ENCODE results near the gene CNPY4.
"Not testable (repeated sequence)": the region's sequence is repeated elsewhere in the genome, so short reads cannot be mapped to it uniquely, and the experiment has no call there.

CNPY4 gene

DNA sequence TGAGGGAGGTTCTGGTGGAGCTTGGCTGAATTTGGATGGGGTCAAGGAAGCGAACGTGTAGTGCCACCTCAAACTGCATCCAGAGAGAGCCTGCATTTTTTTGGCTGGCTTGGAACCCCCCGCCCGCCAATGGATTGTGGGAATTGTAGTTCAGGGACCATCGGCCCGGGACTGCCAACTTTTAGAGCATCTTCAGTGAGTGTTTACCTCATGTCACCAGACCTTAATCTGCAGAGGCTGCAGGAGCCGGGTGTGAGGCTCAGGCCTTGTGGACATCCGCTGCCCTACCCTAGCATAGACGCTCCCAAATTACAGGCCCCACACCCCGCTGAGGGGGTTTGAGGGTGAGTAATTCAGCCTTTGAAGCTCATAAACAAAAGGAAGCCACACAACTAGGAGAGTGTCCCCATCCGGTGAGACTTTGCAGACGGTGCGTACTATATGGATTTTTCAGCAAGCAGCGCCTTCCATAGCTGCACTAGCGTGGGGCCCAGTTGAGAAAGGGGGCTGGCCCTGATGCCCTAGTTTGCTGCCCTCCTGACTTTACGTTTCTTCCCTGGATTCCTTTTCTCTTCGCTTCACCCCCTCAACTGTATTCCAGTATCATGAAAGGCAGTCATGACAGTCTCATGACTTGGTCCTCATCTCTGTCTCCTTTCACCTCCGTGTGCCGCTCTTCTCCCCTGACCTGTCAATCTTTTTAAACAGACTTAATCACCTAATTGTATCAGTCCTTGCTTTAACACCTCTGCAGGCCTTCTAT, 717 bp downstream of the CNPY4 start:
- DNase-seq, result peak; percentile 17 to 28

DNA sequence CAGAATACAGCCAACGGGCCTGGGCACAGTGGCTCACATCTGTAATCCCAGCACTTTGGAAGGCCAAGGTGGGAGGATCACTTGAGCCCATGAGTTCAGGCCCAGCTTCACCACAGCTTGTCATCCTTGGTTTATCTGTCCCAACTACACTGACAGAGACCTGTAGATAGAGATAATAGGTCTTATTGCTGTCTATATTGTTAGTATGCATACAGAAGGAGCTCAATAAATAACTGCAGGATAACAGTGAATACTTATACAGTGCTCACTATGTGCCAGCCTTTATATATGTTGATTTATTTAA, 1.3 kb downstream of the CNPY4 start:
- DNase-seq, result no peak

DNA sequence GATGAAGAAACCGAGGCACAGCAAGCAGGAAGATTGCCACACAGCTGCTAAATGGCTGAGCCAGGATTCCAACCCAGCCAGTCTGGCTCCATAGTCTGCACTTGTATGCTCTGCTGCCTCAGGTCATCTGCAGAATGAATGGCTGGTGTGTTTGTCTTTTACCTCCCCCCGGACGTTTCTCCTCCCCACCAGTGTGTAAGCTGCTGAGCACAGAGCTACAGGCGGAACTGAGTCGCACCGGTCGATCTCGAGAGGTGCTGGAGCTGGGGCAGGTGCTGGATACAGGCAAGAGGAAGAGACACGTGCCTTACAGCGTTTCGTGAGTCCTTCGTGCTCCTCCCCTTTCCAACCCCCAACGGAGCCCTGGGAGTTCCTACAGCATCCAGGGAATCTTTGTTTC, 2.6 kb downstream of the CNPY4 start:
- no peak for DNase-seq

DNA sequence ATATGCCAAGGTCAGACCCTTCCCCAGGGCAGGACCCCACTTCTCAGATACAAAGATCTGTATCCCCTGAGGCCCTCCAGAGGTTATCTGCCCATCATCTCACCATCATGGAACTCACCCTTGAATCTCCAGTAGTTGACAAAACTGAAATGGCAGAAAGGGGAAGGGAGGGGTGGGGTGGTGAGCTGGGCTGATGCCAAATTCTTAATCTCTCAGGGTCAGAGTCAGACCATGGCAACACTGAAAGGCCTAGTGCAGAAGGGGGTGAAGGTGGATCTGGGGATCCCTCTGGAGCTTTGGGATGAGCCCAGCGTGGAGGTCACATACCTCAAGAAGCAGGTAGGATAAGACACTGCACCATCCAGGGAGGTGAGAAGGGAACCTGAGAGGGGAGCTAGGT, 3.1 kb downstream of the CNPY4 start:
- DNase-seq, result no peak

DNA sequence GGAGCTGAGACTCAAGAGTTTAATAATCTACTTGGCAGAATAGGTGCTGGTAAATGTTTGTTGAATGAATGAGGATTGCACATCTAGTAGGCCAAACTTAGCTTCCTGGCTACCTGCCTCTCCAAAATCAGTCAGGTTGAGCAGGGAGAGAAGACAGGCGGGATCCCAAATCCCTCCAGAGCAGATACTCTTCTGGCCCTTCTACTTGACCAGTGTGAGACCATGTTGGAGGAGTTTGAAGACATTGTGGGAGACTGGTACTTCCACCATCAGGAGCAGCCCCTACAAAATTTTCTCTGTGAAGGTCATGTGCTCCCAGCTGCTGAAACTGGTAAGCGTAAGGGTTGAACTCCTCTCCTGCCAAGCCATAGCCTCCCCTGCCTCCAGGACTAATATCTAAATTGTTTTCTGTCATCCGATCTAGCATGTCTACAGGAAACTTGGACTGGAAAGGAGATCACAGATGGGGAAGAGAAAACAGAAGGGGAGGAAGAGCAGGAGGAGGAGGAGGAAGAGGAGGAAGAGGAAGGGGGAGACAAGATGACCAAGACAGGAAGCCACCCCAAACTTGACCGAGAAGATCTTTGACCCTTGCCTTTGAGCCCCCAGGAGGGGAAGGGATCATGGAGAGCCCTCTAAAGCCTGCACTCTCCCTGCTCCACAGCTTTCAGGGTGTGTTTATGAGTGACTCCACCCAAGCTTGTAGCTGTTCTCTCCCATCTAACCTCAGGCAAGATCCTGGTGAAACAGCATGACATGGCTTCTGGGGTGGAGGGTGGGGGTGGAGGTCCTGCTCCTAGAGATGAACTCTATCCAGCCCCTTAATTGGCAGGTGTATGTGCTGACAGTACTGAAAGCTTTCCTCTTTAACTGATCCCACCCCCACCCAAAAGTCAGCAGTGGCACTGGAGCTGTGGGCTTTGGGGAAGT, 5.1 kb downstream of the CNPY4 start:
- DNase-seq, result no peak

DNA sequence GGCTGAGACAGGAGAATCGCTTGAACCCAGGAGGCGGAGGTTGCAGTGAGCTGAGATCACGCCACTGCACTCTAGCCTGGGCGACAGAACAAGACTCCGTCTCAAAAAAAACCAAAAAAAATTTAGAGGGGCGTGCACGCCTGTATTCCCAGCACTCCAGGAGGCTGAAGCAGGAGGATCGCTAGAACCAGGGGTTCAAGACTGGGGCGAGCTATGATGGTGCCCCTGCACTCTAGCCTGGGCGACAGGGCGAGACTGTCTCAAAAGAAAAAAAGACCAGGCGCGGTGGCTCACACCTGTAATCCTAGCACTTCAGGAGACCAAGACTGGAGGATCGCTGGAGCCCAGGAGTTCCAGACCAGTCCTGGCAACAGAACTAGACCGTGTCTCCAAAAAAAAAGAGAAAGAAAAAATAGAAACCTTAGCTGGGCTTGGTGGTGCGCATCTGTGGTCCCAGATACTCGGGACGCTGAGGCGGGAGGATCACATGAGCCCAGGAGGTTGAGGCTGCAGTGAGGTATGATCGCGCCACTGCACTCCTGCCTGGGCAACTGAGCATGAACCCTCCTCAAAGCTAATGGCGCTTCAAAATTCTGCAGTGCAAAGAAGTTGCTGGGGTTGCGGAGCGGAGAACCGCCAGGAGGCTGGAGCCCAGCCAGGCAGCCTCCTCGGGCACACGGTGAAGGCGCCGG, 7.0 kb downstream of the CNPY4 start:
- DNase-seq, result no peak

DNA sequence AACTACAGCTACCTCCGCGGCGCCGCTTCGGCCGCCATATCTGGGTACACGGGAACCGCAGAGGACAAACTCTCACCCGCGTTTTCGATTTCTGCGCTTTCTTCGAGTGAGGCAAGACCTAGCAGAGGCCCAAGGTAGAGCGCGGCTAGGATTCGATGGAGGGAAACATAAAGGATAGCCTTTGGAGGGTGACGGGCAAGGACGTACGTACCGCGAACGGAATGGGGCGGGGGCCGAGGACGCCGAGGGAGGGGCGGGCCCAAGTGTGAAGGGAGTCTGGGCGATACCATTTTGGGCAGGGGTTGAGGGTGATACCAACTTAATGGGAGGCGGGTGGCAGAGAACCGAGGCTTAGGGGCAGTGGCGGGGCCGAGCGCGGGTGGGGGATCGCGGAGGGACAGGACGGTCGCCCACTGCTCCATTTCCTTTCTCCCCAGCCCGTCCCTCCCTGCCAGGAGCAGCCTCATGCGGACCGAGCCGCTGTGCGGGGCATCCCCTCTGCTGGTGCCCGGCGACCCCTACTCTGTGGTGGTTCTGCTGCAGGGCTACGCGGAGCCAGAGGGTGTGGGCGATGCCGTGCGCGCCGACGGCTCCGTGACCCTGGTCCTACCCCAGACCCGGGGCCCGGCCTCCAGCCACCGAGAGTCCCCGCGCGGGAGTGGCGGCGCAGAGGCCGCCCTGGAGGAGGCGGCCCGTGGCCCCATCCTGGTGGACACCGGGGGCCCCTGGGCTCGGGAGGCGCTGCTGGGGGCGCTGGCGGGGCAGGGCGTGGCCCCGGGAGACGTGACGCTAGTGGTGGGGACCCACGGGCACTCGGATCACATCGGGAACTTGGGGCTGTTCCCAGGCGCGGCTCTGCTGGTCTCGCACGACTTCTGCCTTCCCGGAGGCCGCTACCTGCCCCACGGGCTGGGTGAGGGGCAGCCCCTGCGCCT, 7.8 kb downstream of the CNPY4 start, which contains the start of gene MBLAC1:
TSS of gene MBLAC1 (plus strand) at position 37 of the 935 bp plus-strand sequence. CDS start at position 466, 429 bp downstream.
- peak; percentile 78 to 83 for DNase-seq

DNA sequence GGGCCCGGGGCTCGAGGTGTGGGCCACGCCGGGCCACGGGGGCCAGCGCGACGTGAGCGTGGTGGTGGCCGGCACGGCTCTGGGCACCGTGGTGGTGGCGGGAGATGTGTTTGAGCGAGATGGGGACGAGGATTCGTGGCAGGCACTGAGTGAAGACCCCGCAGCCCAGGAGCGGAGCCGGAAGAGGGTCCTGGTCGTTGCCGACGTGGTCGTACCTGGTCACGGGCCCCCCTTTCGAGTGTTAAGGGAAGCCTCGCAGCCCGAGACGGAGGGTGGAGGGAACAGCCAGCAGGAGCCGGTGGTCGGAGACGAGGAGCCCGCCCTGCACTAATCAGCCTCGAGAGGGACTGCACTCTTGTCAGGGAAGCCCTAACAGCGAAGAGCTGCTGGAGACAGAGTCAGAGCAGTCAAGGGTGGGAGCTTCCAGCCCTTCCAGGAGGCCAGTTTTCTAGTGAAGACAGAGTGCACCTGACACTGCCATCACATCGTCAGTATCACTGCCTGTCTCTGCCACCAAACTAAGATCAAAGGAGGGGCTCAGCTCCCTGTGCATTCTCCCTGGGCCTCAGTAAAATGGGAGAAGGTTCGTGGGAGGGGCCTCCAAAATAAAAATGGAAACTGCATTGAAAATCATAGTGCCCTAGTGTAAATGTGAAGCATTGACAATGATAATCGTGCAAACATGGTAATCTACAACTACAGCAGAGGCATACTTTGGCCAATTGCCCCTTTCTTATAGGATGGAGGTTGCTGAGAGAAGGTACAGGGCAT, 8.6 kb downstream of the CNPY4 start:
- peak; percentile 4 to 12 for DNase-seq

DNA sequence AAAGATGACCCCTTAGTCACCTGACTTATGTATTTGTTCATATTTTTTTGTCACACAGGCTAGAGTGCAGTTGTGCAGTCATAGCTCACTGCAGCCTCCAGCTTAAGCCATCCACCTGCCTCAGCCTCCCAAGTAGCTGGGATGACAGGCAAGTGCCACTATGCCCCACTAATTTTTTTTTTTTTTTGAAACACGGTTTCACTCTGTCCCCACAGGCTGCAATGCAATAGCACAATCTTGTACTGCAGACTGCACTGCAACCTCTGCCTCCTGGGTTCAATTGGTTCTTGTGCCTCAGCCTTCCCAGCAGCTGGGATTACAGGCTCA, 9.2 kb downstream of the CNPY4 start:
- no peak for DNase-seq

DNA sequence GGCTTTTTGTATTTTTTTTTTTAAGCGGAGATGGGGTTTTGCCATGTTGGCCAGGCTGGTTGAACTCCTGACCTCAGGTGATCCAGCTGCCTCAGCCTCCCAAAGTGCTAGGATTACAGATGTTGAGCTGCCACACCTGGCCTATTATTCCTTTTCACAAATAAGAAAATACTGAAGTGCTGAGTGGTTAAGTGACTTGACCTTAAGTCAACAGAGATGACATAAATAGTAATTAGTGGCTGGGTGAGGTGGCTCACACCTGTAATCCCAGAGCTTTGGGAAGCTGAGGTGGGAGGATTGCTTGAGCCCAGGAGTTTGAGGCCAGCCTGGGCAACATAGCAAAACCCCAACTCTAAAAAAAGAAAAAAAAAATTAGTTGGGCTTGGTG, 10.8 kb downstream of the CNPY4 start:
- DNase-seq, result not testable (repeated sequence)

DNA sequence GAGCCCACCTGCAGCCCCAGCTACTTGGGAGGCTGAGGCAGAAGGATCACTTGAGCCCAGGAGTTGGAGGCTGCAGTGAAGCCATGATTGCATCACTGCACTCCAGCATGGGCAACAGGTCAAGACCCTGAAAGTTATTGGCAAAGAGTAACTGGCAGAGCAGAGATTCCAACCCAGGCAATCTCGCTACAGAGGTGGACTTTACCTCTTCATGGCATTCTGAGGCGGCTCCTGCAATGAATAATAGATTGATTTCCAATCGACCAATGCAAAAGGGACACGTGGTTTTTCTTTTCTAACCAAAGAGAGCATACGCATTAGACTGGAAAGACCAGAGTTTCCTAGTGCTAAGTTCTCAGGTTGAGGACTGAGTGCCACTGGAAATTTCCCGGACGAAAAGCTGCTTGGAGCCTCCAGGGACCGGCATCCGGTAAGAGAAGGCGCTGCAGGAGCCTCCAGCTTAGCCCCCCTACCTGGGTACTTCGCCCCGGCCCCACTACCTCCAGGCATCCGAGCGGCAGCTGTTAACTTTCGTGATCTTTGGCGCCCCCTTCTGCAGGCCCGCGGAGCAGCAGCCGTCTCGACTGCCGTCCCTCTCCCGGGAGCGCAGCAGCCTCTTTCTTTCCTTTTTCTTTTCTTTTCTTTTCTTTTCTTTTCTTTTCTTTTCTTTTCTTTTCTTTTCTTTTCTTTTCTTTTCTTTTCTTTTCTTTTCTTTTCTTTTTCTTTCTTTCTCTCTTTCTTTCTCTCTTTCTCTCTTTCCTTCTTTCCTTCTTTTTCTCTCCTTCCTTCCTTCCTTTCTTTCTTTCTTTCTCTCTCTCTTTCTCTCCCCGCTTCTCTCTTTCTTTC, 11.4 kb downstream of the CNPY4 start:
- peak; percentile 21 to 36 for DNase-seq

DNA sequence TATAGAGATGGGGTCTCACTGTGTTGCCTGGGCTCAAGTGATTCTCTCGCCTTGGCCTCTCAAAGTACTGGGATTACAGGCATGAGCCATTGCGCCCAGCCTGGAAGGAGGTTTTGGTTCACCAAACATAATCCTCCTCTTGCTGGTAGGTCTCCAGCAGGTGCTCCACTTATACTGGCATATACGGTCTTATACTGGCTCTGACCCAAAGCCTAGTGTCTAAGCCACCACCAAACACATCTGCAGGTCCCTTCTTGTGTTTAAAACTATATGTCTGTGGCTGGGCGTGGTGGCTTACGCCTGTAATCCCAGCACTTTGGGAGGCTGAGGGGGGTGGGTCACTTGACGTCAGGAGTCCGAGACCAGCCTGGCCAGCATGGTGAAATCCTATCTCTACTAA, 12.7 kb downstream of the CNPY4 start:
- no peak for DNase-seq

DNA sequence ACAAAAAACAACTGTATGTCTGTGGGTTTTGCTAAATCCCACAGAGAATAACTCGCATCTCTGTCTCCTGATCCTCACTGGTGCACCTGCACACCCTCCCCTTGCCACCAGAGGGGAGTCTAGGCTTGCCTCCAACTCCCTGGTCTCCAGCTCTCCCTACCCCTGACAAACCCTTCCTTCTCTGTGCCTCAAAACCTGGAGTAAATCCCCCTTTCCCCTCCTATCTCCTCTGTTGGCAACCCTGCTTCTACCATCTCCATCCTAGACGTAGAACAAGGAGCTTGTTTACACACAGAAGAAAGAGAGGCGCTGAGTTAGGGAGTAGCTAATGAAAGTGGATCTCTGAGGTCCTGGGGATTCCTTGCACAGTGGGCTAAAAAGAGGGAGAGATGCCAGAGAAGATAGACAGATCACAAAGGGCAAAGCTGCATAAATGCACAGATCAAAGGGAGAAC, 13.3 kb downstream of the CNPY4 start:
- DNase-seq, result peak; percentile 50 to 53

DNA sequence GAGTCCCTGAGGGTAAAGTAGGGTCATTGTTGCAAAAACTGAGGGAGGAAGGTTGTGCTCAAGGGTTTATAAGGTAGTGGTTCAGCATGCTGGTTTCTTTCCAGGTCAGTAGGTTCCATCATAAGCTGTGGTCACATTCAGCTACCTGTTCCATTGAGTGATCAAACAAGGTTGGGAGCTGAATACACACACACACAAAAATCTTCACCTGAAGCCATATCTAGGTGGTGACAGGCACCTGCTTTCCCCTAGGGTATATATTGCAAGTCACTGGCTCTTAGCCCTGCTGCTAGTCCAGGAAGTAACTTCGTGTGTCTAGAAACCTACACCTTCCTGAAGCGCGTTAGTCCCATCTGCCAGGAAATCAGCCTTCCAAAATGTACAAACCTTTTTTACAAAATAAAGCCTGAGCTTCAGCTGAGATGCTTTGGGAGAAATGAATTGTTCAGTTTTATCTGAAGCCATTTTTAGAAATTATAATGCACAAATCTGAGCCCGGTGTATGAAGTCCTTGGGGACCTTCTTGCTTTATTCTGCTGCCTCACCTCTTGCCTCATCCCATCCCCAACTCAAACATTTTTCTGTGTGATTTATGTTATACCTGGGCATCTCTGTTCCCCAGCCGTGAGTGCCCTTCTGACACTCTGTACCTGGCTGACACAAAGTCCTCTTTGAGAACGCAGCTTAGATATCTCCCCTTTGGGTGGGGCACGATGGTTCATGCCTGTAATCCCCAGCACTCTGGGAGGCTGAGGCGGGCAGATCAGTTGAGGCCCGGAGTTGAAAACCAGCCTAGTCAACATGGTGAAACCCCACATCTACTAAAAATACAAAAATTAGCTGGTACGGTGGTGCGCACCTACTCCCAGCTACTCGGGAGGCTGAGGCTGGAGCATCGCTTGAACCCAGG, 18.7 kb downstream of the CNPY4 start:
- DNase-seq, result no peak

DNA sequence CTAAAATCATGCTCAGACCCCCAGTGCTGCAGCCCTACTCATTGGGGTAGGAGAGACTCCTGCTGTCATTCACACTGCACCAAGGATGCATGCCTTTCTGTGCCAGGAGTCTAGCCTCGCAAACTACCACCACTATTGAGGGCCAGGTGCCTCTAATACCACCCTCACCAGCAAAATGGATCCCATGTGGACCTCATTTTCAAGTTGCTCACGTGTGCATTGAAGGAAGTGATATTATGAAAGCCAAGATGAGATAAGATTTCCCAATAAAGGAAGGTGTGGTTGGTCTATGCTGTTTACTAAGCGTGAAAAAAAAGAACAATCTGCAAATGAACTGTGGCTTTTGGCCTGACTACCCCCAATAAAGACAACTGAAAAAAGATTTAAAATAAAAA, 22.1 kb downstream of the CNPY4 start:
- peak; percentile 34 to 45 for DNase-seq

DNA sequence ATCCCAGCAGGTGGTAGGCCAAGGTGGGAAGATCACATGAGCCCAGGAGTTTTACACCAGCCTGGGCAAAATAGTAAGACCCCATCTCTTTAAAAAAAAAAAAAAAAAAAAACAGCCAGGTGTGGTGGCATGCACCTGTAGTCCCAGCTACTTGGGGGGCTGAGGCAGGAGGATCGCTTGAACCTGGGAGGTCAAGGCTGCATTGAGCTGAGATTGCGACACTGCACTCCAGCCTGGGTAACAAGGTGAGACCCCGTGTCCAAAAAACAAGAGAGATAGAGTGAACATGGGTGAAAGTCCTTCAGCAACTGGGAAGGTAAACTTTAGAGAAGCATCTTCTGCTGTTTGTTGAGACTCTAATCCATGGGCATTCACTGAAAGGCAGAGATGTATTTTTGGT, 23.0 kb downstream of the CNPY4 start:
- no peak for DNase-seq

DNA sequence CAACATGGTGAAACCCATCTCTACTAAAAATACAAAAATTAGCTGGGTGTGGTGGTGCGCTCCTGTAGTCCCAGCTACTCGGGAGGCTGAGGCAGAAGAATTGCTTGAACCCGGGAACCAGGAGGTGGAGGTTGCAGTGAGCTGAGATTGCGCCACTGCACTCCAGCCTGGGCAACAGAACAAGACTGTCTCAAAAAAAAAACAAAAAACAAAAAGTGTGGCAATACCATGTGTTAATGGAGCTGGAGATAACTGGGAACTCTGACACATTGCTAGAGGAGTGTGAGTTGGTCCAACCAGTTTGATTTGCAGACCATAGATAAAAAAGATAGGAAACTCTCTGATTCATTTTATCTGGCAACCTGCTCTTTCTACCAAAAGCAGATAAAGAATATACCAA, 26.9 kb downstream of the CNPY4 start:
- DNase-seq, result not testable (repeated sequence)

DNA sequence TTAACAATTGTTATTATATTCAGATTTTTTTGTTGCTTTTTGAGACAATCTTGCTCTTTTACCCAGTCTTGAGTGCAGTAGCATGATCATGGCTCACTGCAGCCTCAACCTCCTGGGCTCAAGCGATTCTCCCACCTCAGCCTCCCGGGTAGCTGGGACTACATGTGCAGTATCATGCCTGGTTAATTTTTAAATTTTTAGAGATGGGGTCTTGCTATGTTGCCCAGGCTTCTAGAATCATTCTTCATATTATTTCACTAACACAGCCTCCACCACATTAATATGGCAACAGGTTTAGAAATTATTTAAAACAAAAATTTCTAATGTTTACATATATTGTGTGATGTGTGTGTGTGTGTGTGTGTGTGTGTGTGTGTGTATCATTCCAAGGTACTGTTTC, 27.8 kb downstream of the CNPY4 start:
- DNase-seq, result no peak

DNA sequence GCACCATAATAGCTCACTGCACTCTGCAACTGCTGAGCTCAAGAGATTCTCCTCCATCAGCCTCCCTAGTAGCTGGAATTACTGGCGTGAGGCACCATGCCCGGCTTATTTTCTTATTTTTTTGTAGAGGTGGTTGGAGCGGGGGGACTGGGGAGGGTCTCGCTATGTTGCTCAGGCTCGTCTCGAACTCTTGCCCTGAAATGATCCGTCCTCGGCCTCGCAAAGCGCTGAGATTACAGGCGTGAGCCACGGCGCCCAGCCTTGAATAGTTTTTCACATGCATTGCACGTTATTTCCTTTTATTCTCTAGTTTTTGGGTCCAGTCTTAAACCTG, 28.8 kb downstream of the CNPY4 start:
- no peak for DNase-seq

All from AML-193 (cell line).